GM12875 (cell line): ENCODE data around the gene TMCO2.

Experiments
- H3K4me3 ChIP-seq: one replicate; pipeline ENCODE4 v1.5.1; 2011; ENCODE audit warnings: low read depth, low read length, control low read depth
- CTCF ChIP-seq: IDR thresholded peaks from 2 replicates; pipeline ENCODE4 v1.5.1; 2011; ENCODE audit warnings: low read depth, mild to moderate bottlenecking, control low read depth, inconsistent platforms, low read length, moderate library complexity, borderline replicate concordance; ENCODE audit not compliant: insufficient read depth

Gene TMCO2

DNA sequence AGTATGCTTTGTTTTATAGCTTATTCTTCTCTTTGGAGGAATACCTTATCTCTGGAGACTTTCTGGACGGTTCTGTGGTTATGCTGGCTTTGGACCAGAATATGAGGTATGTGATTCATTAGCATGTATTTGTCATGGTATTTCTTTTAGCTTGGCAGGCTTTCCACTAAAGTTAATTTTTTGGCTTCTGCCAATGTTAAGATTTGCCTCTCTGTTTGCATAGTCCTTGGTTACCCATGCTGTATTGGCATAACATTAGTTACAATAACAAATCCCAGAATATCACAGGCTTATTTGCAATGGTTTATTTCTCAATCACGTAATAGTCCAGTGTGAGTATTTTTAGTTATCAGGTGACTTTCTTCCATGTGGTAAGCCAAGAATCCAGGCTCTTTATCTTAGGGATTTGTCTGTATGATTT, 20.0 kb downstream of the TMCO2 start:
- no peak for TF ChIP-seq CTCF
- H3K4me3 ChIP-seq, result no peak overlapping the region

- no peak for TF ChIP-seq CTCF
- H3K4me3 ChIP-seq, result no peak overlapping the region
Observed at GRCh38 chr1:40268211-40268610, 20.5 kb downstream of the TMCO2 start.

- TF ChIP-seq CTCF, result no peak
- no peak overlapping the region for H3K4me3 ChIP-seq
Observed at GRCh38 chr1:40270152-40270834, 22.6 kb downstream of the TMCO2 start.

GRCh38 chr1:40272653-40273213, 25.0 kb downstream of the TMCO2 start:
- TF ChIP-seq CTCF, result no peak
- H3K4me3 ChIP-seq, result no peak overlapping the region

- no peak for TF ChIP-seq CTCF
- H3K4me3 ChIP-seq, result no peak overlapping the region
Observed at GRCh38 chr1:40273547-40274166, 25.9 kb downstream of the TMCO2 start.

- no peak overlapping the region for H3K4me3 ChIP-seq
- TF ChIP-seq CTCF, result no peak
Observed at GRCh38 chr1:40274331-40274730, 26.6 kb downstream of the TMCO2 start.

GRCh38 chr1:40276122-40276521, 28.4 kb downstream of the TMCO2 start:
- no peak for TF ChIP-seq CTCF
- no peak overlapping the region for H3K4me3 ChIP-seq
